ENCODE data around the gene KCTD3.

Gene KCTD3

DNA sequence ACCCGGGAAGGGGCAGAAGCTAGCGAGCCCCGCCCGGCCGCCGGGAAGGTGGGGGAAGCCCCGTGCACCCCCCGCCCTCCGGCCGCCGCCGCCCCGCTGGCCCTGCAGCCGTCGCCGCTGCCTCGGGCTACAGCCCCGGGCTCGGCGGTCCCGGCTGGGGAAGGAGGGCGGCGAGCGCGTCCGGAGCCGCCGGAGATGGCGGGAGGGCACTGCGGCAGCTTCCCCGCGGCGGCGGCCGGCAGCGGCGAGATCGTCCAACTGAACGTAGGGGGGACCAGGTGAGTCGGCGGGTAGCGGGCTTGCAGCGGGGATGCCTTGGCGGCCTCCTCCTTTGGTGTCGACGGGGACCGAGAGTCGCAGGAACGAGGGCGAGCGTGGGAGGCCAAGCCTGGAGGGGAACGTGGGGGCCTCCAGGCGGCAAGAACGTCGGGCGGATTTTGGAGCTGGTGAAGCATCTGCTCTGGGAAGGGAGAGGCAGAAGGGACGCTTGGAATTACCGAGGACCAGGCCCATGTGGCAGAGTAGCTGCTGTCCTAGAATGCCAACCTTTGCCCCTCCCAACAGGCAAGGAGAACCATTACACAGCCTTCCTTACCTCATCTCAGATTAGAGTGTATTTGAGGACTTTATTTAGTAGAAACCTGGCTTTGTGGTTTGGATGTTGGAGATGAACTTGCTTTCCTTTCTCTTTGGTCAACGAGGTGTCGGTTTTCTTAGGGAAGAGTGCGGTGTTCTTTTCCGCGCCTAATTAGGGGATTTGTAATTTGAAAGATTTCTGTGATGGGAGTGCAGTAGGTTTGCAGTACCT is 591 bp downstream of the KCTD3 start:
- TF ChIP-seq, protein P1, sequence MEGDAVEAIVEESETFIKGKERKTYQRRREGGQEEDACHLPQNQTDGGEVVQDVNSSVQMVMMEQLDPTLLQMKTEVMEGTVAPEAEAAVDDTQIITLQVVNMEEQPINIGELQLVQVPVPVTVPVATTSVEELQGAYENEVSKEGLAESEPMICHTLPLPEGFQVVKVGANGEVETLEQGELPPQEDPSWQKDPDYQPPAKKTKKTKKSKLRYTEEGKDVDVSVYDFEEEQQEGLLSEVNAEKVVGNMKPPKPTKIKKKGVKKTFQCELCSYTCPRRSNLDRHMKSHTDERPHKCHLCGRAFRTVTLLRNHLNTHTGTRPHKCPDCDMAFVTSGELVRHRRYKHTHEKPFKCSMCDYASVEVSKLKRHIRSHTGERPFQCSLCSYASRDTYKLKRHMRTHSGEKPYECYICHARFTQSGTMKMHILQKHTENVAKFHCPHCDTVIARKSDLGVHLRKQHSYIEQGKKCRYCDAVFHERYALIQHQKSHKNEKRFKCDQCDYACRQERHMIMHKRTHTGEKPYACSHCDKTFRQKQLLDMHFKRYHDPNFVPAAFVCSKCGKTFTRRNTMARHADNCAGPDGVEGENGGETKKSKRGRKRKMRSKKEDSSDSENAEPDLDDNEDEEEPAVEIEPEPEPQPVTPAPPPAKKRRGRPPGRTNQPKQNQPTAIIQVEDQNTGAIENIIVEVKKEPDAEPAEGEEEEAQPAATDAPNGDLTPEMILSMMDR (IDR thresholded peaks at IDR 0.05; ENCODE audit: extremely low read depth, insufficient read depth, missing control alignments), result no peak
- in situ Hi-C loops (cut with MboI; ENCODE audit: low pct_unique_long_range_greater_than_20kb, low sequenced_read_pairs, unreplicated experiment), result no loop called here
- DNase-seq (ENCODE audit: low spot score), result peak; percentile 73

- peak; percentile 43 for DNase-seq (ENCODE audit: low spot score)
- TF ChIP-seq, protein P1 (IDR thresholded peaks at IDR 0.05; ENCODE audit: extremely low read depth, insufficient read depth, missing control alignments), result no peak
These were observed 1.2 kb downstream of the KCTD3 start for GRCh38 chr1:215568299-215568692.

GRCh38 chr1:215569986-215570824 is 3.1 kb downstream of the KCTD3 start:
- DNase-seq (ENCODE audit: low spot score), result no peak
- TF ChIP-seq, protein P1 (IDR thresholded peaks at IDR 0.05; ENCODE audit: extremely low read depth, insufficient read depth, missing control alignments), result no peak
- in situ Hi-C loops (cut with MboI; ENCODE audit: low pct_unique_long_range_greater_than_20kb, low sequenced_read_pairs, unreplicated experiment), result no loop called here

More at GRCh38 chr1:215568299-215568692, 1.2 kb downstream of the KCTD3 start:
- in situ Hi-C loops (cut with MboI; ENCODE audit: low pct_unique_long_range_greater_than_20kb, low sequenced_read_pairs, unreplicated experiment), result no loop called here

DNA sequence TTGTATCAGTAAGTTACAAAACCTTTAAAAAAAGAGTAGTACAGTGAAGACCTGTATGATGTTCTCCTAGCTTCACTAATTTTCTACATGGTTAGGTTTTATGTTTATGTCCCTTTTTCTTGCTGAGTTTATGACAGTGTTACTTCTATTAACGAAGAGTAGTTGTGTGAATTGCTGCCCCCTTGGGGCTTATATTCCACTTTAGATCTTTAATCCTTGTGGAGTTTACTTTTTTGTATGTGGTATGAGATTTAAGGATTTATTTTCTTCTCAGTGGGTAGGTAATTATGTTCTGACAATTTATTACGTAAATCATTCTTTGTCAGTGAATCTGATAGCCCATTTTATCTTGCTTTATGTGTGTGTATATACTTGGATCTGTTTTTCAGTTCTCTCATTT is 14.8 kb downstream of the KCTD3 start:
- in situ Hi-C loops (cut with MboI; ENCODE audit: low pct_unique_long_range_greater_than_20kb, low sequenced_read_pairs, unreplicated experiment), result no loop called here
- TF ChIP-seq, protein P1 (IDR thresholded peaks at IDR 0.05; ENCODE audit: extremely low read depth, insufficient read depth, missing control alignments), result no peak
- no peak for DNase-seq (ENCODE audit: low spot score)

GRCh38 chr1:215583185-215583749 is 16.2 kb downstream of the KCTD3 start:
- in situ Hi-C loops (cut with MboI; ENCODE audit: low pct_unique_long_range_greater_than_20kb, low sequenced_read_pairs, unreplicated experiment), result no loop called here
- DNase-seq (ENCODE audit: low spot score), result no peak
- TF ChIP-seq, protein P1 (IDR thresholded peaks at IDR 0.05; ENCODE audit: extremely low read depth, insufficient read depth, missing control alignments), result no peak

DNA sequence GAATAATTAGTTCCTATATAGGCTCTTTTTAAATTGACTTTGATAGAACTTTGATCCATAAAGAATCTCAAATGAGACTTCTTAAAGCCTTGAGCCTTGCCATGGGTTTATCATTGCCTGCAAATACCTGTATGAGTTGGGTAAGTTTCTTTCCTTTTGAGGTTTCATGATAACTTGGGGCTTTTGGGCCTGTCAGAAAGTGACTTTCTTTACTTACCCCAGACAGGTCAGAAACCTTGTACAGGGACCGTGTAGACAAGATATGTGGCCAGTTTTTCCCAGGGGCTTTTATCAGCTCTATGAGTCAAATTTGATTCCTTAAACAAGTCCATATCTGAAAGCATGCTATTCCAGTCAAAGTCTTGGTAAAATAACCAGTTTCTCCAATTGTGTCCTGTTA is 17.3 kb downstream of the KCTD3 start:
- DNase-seq (ENCODE audit: low spot score), result no peak
- TF ChIP-seq, protein P1 (IDR thresholded peaks at IDR 0.05; ENCODE audit: extremely low read depth, insufficient read depth, missing control alignments), result no peak
- in situ Hi-C loops (cut with MboI; ENCODE audit: low pct_unique_long_range_greater_than_20kb, low sequenced_read_pairs, unreplicated experiment), result no loop called here
